Measurements from ENCODE around the gene NME7. TPM values are rescaled to one million over a fixed set of nuclear protein-coding genes. Genes with fewer than 3 reads are reported as not detected.

The NME7 gene
- total and polyA plus RNA-seq, 4 donors = 7.8 to 26.5 (median 9.4) TPM

DNA sequence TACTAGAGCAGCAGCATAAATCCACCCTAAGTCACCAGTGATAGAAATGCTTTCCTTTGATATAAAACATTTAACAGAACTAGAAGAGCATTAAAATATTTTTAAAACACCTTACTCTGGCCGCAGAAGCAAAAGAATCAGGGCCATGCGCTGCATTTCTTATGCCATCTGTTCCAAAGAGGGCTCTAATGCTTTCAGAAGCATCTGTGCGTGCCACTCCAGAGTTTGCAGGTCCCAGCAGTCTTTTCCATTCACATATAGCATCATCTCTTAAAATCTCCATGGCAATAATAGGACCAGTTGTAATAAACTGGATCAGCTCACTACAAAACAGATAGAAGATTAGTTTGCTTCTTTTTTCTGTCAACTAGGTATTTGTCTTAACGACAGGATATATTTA, 69.2 kb downstream of the NME7 start (continued):
- TF ChIP-seq, protein P1, sequence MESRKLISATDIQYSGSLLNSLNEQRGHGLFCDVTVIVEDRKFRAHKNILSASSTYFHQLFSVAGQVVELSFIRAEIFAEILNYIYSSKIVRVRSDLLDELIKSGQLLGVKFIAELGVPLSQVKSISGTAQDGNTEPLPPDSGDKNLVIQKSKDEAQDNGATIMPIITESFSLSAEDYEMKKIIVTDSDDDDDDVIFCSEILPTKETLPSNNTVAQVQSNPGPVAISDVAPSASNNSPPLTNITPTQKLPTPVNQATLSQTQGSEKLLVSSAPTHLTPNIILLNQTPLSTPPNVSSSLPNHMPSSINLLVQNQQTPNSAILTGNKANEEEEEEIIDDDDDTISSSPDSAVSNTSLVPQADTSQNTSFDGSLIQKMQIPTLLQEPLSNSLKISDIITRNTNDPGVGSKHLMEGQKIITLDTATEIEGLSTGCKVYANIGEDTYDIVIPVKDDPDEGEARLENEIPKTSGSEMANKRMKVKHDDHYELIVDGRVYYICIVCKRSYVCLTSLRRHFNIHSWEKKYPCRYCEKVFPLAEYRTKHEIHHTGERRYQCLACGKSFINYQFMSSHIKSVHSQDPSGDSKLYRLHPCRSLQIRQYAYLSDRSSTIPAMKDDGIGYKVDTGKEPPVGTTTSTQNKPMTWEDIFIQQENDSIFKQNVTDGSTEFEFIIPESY (IDR thresholded peaks at IDR 0.05) = no peak
- no peak for TF ChIP-seq SP1 (IDR thresholded peaks at IDR 0.05)
- no peak for TF ChIP-seq YY1 (IDR thresholded peaks at IDR 0.05)

DNA sequence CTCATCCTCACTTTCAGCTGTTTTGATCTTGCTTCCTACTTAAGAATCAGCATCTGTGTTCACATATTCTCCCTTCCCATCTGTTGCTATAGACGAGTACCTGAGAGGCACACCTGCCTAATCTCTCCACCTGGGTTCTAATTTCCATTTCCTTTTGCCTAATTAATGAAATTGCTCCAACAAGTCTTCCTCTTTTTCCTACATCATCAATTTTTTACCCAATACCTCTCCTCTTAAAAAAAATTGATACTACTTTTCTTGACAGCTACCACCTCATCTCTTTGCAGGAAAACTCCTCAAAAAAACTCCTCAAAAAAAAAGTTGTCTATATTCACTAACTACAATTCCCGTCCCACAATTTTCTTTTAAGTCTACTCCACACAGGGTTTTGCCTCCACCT, 71.8 kb downstream of the NME7 start:
- Histone ChIP-seq H3K27me3 (ENCODE audit: control insufficient read depth in 4 of 4, insufficient read depth in 4 of 4, low read length in 3 of 4) (no peaks in the 10 kb centered on the region), H3K4me3 (ENCODE audit: low read depth in 1 of 3, low read length in 3 of 3) (no peak overlapping the region), H3K4me1 (ENCODE audit: control insufficient read depth in 4 of 4, insufficient read depth in 4 of 4, low read length in 3 of 4) (no peaks in the 10 kb centered on the region), H3K9ac (ENCODE audit: low read depth in 1 of 2, low read length in 2 of 2) (no peak overlapping the region), H3K27ac (ENCODE audit: low read depth in 1 of 2, low read length in 2 of 2) (no peak overlapping the region), H3K36me3 (ENCODE audit: control insufficient read depth in 4 of 4, insufficient read depth in 3 of 4, low read depth in 1 of 4, low read length in 3 of 4) (no peaks in the 10 kb centered on the region), H3K9me3 (ENCODE audit: control insufficient read depth in 4 of 4, low read length in 3 of 4) (no peaks in the 10 kb centered on the region)
- 90% methylated on average over 2 of the region's 2 CpGs for WGBS
- no peak for DNase-seq (ENCODE audit: low spot score)
- TF ChIP-seq YY1 (IDR thresholded peaks at IDR 0.05) (no peak), SP1 (IDR thresholded peaks at IDR 0.05) (no peak), JUND (IDR thresholded peaks at IDR 0.05) (no peak), FOXA2 (IDR thresholded peaks at IDR 0.05) (no peak), TAF1 (conservative IDR thresholded peaks at IDR 0.05) (no peak), NR2F2 (IDR thresholded peaks at IDR 0.05) (no peak), RXRA (IDR thresholded peaks at IDR 0.05) (no peak), HNF4A (conservative IDR thresholded peaks at IDR 0.05) (no peak), EGR1 (IDR thresholded peaks at IDR 0.05; ENCODE audit: low read depth in 2 of 2) (no peak), FOXA1 (IDR thresholded peaks at IDR 0.05) (no peak), RAD21 (IDR thresholded peaks at IDR 0.05) (no peak), HNF4G (IDR thresholded peaks at IDR 0.05) (no peak)
- TF ChIP-seq, protein P1 (IDR thresholded peaks at IDR 0.05) = no peak
- TF ChIP-seq, protein P2, sequence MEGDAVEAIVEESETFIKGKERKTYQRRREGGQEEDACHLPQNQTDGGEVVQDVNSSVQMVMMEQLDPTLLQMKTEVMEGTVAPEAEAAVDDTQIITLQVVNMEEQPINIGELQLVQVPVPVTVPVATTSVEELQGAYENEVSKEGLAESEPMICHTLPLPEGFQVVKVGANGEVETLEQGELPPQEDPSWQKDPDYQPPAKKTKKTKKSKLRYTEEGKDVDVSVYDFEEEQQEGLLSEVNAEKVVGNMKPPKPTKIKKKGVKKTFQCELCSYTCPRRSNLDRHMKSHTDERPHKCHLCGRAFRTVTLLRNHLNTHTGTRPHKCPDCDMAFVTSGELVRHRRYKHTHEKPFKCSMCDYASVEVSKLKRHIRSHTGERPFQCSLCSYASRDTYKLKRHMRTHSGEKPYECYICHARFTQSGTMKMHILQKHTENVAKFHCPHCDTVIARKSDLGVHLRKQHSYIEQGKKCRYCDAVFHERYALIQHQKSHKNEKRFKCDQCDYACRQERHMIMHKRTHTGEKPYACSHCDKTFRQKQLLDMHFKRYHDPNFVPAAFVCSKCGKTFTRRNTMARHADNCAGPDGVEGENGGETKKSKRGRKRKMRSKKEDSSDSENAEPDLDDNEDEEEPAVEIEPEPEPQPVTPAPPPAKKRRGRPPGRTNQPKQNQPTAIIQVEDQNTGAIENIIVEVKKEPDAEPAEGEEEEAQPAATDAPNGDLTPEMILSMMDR (IDR thresholded peaks at IDR 0.05; ENCODE audit: low read depth, low read length, missing input control) = no peak
- TF ChIP-seq, protein P3, sequence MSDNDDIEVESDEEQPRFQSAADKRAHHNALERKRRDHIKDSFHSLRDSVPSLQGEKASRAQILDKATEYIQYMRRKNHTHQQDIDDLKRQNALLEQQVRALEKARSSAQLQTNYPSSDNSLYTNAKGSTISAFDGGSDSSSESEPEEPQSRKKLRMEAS (IDR thresholded peaks at IDR 0.05) = no peak

DNA sequence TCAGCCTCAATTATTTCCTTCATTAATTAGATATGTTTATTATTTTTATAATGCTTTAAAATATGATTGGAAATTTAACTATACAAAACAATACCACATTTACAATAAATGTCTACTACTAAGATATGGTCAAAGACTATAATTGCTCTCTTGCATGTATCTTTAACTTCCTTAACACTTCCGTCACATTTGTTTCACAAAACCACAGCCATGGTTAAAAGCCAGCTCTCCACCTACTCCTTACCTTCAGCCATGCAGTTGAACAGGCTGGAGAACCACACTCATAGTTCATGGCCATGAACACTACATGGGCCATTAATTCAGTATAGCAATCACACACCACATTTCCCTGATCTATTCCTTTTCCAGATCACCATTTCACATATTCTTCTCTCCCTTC, 72.2 kb downstream of the NME7 start:
- Histone ChIP-seq H3K27ac (ENCODE audit: low read depth in 1 of 2, low read length in 2 of 2) (no peak overlapping the region), H3K9me3 (ENCODE audit: control insufficient read depth in 4 of 4, low read length in 3 of 4) (no peaks in the 10 kb centered on the region), H3K36me3 (ENCODE audit: control insufficient read depth in 4 of 4, insufficient read depth in 3 of 4, low read depth in 1 of 4, low read length in 3 of 4) (no peaks in the 10 kb centered on the region), H3K4me3 (ENCODE audit: low read depth in 1 of 3, low read length in 3 of 3) (no peak overlapping the region), H3K27me3 (ENCODE audit: control insufficient read depth in 4 of 4, insufficient read depth in 4 of 4, low read length in 3 of 4) (no peaks in the 10 kb centered on the region), H3K4me1 (ENCODE audit: control insufficient read depth in 4 of 4, insufficient read depth in 4 of 4, low read length in 3 of 4) (no peaks in the 10 kb centered on the region), H3K9ac (ENCODE audit: low read depth in 1 of 2, low read length in 2 of 2) (no peak overlapping the region)
- WGBS = 93% methylated on average over 1 of the region's 1 CpG
- DNase-seq (ENCODE audit: low spot score) = no peak
- TF ChIP-seq JUND (IDR thresholded peaks at IDR 0.05) = no peak
- TF ChIP-seq NR2F2 (IDR thresholded peaks at IDR 0.05) = no peak
- no peak for TF ChIP-seq RAD21 (IDR thresholded peaks at IDR 0.05)
- TF ChIP-seq, protein P4, sequence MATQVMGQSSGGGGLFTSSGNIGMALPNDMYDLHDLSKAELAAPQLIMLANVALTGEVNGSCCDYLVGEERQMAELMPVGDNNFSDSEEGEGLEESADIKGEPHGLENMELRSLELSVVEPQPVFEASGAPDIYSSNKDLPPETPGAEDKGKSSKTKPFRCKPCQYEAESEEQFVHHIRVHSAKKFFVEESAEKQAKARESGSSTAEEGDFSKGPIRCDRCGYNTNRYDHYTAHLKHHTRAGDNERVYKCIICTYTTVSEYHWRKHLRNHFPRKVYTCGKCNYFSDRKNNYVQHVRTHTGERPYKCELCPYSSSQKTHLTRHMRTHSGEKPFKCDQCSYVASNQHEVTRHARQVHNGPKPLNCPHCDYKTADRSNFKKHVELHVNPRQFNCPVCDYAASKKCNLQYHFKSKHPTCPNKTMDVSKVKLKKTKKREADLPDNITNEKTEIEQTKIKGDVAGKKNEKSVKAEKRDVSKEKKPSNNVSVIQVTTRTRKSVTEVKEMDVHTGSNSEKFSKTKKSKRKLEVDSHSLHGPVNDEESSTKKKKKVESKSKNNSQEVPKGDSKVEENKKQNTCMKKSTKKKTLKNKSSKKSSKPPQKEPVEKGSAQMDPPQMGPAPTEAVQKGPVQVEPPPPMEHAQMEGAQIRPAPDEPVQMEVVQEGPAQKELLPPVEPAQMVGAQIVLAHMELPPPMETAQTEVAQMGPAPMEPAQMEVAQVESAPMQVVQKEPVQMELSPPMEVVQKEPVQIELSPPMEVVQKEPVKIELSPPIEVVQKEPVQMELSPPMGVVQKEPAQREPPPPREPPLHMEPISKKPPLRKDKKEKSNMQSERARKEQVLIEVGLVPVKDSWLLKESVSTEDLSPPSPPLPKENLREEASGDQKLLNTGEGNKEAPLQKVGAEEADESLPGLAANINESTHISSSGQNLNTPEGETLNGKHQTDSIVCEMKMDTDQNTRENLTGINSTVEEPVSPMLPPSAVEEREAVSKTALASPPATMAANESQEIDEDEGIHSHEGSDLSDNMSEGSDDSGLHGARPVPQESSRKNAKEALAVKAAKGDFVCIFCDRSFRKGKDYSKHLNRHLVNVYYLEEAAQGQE (IDR thresholded peaks at IDR 0.05) = no peak
- TF ChIP-seq YY1 (IDR thresholded peaks at IDR 0.05) = no peak
- no peak for TF ChIP-seq SP1 (IDR thresholded peaks at IDR 0.05)
- no peak for TF ChIP-seq EGR1 (IDR thresholded peaks at IDR 0.05; ENCODE audit: low read depth in 2 of 2)
- TF ChIP-seq, protein P2 (IDR thresholded peaks at IDR 0.05; ENCODE audit: low read depth, low read length, missing input control) = no peak
- TF ChIP-seq RXRA (IDR thresholded peaks at IDR 0.05) = no peak
- no peak for TF ChIP-seq TAF1 (conservative IDR thresholded peaks at IDR 0.05)
- TF ChIP-seq HNF4G (IDR thresholded peaks at IDR 0.05) = no peak
- TF ChIP-seq, protein P3 (IDR thresholded peaks at IDR 0.05) = no peak
- TF ChIP-seq HNF4A (conservative IDR thresholded peaks at IDR 0.05) = no peak
- no peak for TF ChIP-seq FOXA2 (IDR thresholded peaks at IDR 0.05)
- TF ChIP-seq GABPA (IDR thresholded peaks at IDR 0.05 in 1 of 2, conservative IDR thresholded peaks at IDR 0.05 in 1 of 2) = no peak

Data from liver (tissue), 9 donors.